Transverse colon (tissue), 4 donors: Measurements from ENCODE around the gene OR10P1. TPM values are rescaled to one million over a fixed set of nuclear protein-coding genes. Genes with fewer than 3 reads are reported as not detected.

Experiments used
- DNase-seq: peaks from one replicate; pipeline ENCODE4 v3.0.0-alpha.2; 2019
- H3K27ac ChIP-seq, 4 donors: fragments of 200-600 bp; sonication (generic); 2 replicates each; pipeline ENCODE4 v1.5.1; 2016 to 2018; ENCODE audit warnings: inconsistent platforms in 4 of 4
- H3K27me3 ChIP-seq: fragments of 200-600 bp; sonication (generic); 2 replicates; pipeline ENCODE4 v1.5.1; 2017; ENCODE audit warnings: inconsistent platforms
- H3K36me3 ChIP-seq, 4 donors: fragments of 200-600 bp; sonication (generic); 2 replicates each; pipeline ENCODE4 v1.5.1; 2017 to 2019; ENCODE audit warnings: inconsistent platforms in 4 of 4
- H3K4me1 ChIP-seq, 4 donors: fragments of 200-600 bp; sonication (generic); 2 replicates each; pipeline ENCODE4 v1.5.1; 2017 to 2020; ENCODE audit warnings: inconsistent platforms in 4 of 4
- H3K4me3 ChIP-seq, 4 donors: fragments of 200-600 bp; sonication (generic); 1 replicate in 1 of 4; 2 replicates in 3 of 4; pipeline versions ENCODE4 v1.5.1 to v1.6.1; 2017 to 2019; ENCODE audit warnings: inconsistent platforms in 4 of 4
- H3K9me3 ChIP-seq, 2 donors: fragments of 200-600 bp; sonication (generic); 2 replicates each; pipeline ENCODE4 v1.5.1; 2017 to 2019; ENCODE audit warnings: inconsistent platforms in 2 of 2
- CTCF ChIP-seq, 5 experiments: fragments of 200-600 bp in 3 of 5; fragments of 450-650 bp in 2 of 5; sonication (generic) in 3 of 5; IDR thresholded peaks; 1 replicate in 2 of 5; 2 replicates in 3 of 5; pipeline ENCODE4 v1.5.1; 2016 to 2017; ENCODE audit warnings: antibody characterized with exemption in 5 of 5, inconsistent platforms in 3 of 5, mild to moderate bottlenecking in 2 of 5, moderate library complexity in 1 of 5
- EP300 ChIP-seq: sonication (generic); formaldehyde crosslinking; IDR thresholded peaks from one replicate; pipeline ENCODE4 v1.6.1; 2017; ENCODE audit warnings: antibody characterized with exemption, low read depth
- POLR2A ChIP-seq: fragments of 450-650 bp; IDR thresholded peaks from one replicate; pipeline ENCODE4 v1.6.1; 2016; ENCODE audit warnings: antibody characterized with exemption, mild to moderate bottlenecking, moderate library complexity
- POLR2AphosphoS5 ChIP-seq, 3 donors: sonication (generic); formaldehyde crosslinking; IDR thresholded peaks; one replicate each; pipeline ENCODE4 v1.6.1; 2016; ENCODE audit warnings: antibody characterized with exemption in 3 of 3
- WGBS, 2 donors: methylation state at CpG; one replicate each; pipeline ENCODE4 v1.1.5; 2018; ENCODE audit warnings: low coverage in 1 of 2; 5-methylcytosine and 5-hydroxymethylcytosine counted together
- in situ Hi-C, 4 donors: fragments of 200-750 bp; cut with MboI; loops; one replicate each; pipeline versions ENCODE4 v1.15.0 to v1.15.1; 2017; ENCODE audit warnings: low sequenced_read_pairs in 3 of 4, low pct_ligation_motif_present in 1 of 4, low pct_unique_long_range_greater_than_20kb in 1 of 4
- intact Hi-C: fragments of 100-400 bp; cut with DNase I; formaldehyde crosslinking; loops from one replicate; pipeline ENCODE4 v1.15.1; 2023; ENCODE audit warnings: low total_unique reads
- total RNA-seq, 4 donors: library from RNA; depleted of rRNA; stranded (reverse); fragments of >200 nt; gene quantifications; one replicate each; pipeline ENCODE4 v1.1.0, GENCODE V29; 2016

The OR10P1 gene
- total RNA-seq, 4 donors from 2014 or later, result not detected

- H3K36me3 ChIP-seq, result no peaks in the 10 kb centered on the region
- intact Hi-C loops, result no loop called here
- TF ChIP-seq EP300 (no peak), POLR2A (no peak)
- no peak overlapping the region for H3K27ac ChIP-seq
- no peak overlapping the region for H3K4me3 ChIP-seq
- H3K9me3 ChIP-seq, result no peaks in the 10 kb centered on the region
- WGBS, 2 donors, result 87 to 100% methylated on average over 1 to 5 of the region's 5 CpGs
- no peak for DNase-seq
- peaks cover 7 to 34% (median 15%) of the 10 kb centered on the region in 4 donors for H3K4me1 ChIP-seq
- in situ Hi-C loops, result no loop called here
- no peaks in the 10 kb centered on the region for H3K27me3 ChIP-seq
These were observed 43.0 kb downstream of the OR10P1 start for GRCh38 chr12:55679691-55680090.

- H3K9me3 ChIP-seq, result no peaks in the 10 kb centered on the region
- no peaks in the 10 kb centered on the region for H3K27me3 ChIP-seq
- in situ Hi-C loops (no loop called here), intact Hi-C loops (no loop called here)
- peak overlapping the region; percentile 18 to 55 (median 40) for H3K4me3 ChIP-seq
- DNase-seq, result peak; percentile 85
- H3K27ac ChIP-seq, result peak overlapping the region; percentile 67 to 83 (median 74)
- 0 to 7% methylated on average over 1 to 15 of the region's 17 CpGs for WGBS, 2 donors
- TF ChIP-seq POLR2A (peak; percentile 70), EP300 (no peak), POLR2AphosphoS5 (IDR thresholded peaks at IDR 0.05) (peak; percentile 72 to 90 (median 74)), CTCF (IDR thresholded peaks at IDR 0.05) (peak; percentile 34 to 71 (median 48))
- peaks cover 7 to 26% (median 15%) of the 10 kb centered on the region in 4 donors for H3K4me1 ChIP-seq
- H3K36me3 ChIP-seq, result no peaks in the 10 kb centered on the region
These were observed 44.7 kb downstream of the OR10P1 start for GRCh38 chr12:55681142-55682077.

- peaks cover 7 to 26% (median 15%) of the 10 kb centered on the region in 4 donors for H3K4me1 ChIP-seq
- H3K4me3 ChIP-seq, result peak overlapping the region in 3 of 4 donors; percentile 37 to 55 (median 43)
- 42 to 53% methylated on average over 5 to 13 of the region's 13 CpGs for WGBS, 2 donors
- intact Hi-C loops, result no loop called here
- TF ChIP-seq POLR2A (no peak), EP300 (no peak), POLR2AphosphoS5 (IDR thresholded peaks at IDR 0.05) (no peak), CTCF (IDR thresholded peaks at IDR 0.05) (no peak)
- no peak for DNase-seq
- H3K36me3 ChIP-seq, result no peaks in the 10 kb centered on the region
- in situ Hi-C loops, result no loop called here
- H3K27ac ChIP-seq, result peak overlapping the region; percentile 67 to 83 (median 74)
- no peaks in the 10 kb centered on the region for H3K9me3 ChIP-seq
- H3K27me3 ChIP-seq, result no peaks in the 10 kb centered on the region
These were observed 45.5 kb downstream of the OR10P1 start for GRCh38 chr12:55682087-55682796.

- Histone ChIP-seq H3K4me3 (no peak overlapping the region), H3K9me3 (no peaks in the 10 kb centered on the region), H3K27ac (no peak overlapping the region), H3K4me1 (peaks cover 7 to 26% (median 15%) of the 10 kb centered on the region in 4 donors), H3K27me3 (no peaks in the 10 kb centered on the region), H3K36me3 (no peaks in the 10 kb centered on the region)
- TF ChIP-seq POLR2AphosphoS5 (IDR thresholded peaks at IDR 0.05) (no peak), EP300 (no peak), CTCF (IDR thresholded peaks at IDR 0.05) (no peak), POLR2A (no peak)
- in situ Hi-C loops, result no loop called here
- intact Hi-C loops, result no loop called here
- 89 to 100% methylated on average over 3 to 7 of the region's 7 CpGs for WGBS, 2 donors
- no peak for DNase-seq
These were observed 47.0 kb downstream of the OR10P1 start for GRCh38 chr12:55683676-55684075.
